C4-2B (cell line): ENCODE measurements around the gene APC2.
"Not testable (repeated sequence)": the region's sequence is repeated elsewhere in the genome, so short reads cannot be mapped to it uniquely, and the experiment has no call there.

ENCODE experiments used
- H3K27ac ChIP-seq: fragments of 450-650 bp; 2 replicates; pipeline ENCODE4 v1.5.1; 2017
- ZFX ChIP-seq: fragments of 450-650 bp; IDR thresholded peaks from 2 replicates; pipeline ENCODE4 v1.6.1; 2017
- TF ChIP-seq, protein P1 (sequence below): fragments of 450-650 bp; conservative IDR thresholded peaks from 2 replicates; pipeline ENCODE4 v1.5.1; 2017; ENCODE audit warnings: mild to moderate bottlenecking

Gene APC2

DNA sequence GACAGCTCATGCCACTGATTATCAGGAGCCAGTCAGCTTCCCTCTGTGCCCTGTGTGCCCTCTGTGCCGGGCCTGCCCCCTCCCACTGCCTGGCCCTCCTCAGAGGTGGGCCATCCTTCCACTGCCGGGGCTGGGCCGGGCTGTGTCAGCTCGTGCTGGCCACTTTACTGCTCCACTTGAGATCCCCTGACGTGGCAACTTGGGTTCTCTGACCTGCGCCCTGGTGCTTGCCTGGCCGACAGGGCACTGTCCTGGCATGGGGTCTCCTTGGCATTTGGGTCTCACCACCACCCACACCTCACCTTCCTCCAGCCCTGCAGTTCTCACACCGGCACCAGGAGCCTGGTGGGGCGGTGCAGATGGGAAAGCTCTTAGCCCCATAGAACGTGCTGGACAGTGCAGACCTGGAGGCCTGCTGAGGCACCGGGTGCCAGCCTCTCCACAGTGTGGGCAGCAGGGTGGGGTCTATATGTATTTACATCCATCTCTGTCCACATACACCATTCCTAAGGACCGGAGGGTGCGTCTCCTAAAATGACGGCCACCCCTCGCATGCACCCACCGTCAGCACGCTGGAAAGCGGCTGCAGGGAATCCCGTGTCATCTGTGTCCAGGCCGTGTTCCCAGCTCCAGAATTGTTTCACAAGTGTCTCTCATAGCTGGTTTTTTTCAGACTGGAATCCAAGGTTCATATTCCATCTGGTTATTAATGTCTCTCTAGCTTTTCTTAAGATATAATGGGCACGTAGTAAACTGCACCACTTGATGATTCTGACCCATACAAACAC is 30.8 kb upstream of the APC2 start:
- TF ChIP-seq, protein P1, sequence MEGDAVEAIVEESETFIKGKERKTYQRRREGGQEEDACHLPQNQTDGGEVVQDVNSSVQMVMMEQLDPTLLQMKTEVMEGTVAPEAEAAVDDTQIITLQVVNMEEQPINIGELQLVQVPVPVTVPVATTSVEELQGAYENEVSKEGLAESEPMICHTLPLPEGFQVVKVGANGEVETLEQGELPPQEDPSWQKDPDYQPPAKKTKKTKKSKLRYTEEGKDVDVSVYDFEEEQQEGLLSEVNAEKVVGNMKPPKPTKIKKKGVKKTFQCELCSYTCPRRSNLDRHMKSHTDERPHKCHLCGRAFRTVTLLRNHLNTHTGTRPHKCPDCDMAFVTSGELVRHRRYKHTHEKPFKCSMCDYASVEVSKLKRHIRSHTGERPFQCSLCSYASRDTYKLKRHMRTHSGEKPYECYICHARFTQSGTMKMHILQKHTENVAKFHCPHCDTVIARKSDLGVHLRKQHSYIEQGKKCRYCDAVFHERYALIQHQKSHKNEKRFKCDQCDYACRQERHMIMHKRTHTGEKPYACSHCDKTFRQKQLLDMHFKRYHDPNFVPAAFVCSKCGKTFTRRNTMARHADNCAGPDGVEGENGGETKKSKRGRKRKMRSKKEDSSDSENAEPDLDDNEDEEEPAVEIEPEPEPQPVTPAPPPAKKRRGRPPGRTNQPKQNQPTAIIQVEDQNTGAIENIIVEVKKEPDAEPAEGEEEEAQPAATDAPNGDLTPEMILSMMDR: no peak
- TF ChIP-seq ZFX: no peak
- no peak overlapping the region for H3K27ac ChIP-seq

DNA sequence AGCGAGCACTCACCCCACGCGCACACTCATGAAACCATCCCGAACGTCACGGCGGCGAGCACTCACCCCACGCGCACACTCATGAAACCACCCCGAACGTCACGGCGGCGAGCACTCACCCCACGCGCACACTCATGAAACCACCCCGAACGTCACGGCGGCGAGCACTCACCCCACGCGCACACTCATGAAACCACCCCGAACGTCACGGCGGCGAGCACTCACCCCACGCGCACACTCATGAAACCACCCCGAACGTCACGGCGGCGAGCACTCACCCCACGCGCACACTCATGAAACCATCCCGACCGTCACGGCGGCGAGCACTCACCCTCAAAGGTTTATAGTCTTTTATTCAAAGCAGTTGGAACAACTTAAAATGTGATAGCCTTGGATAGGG is 29.8 kb upstream of the APC2 start:
- not testable (repeated sequence) for H3K27ac ChIP-seq

DNA sequence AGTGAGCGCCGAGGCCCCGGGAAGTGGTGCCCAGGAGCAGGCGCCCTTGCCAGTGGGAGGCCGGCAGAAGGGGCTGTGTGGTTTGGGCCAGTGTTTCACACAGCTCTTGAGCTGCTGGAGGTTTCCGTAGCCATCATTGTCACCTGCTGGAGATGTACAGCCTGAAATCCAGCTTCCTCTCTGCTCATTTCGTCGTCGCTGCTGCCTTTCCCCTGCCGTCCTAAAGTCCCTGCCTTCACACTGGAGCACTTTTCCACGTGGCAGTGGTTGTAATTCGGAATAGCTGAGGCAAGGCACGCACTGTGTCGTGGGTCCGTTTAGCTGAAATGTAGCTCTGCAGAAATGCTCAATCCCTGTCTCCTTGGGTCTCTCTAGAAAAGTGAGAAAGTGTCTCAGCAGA is 29.3 kb upstream of the APC2 start:
- no peak overlapping the region for H3K27ac ChIP-seq
- no peak for TF ChIP-seq ZFX
- TF ChIP-seq, protein P1: no peak

DNA sequence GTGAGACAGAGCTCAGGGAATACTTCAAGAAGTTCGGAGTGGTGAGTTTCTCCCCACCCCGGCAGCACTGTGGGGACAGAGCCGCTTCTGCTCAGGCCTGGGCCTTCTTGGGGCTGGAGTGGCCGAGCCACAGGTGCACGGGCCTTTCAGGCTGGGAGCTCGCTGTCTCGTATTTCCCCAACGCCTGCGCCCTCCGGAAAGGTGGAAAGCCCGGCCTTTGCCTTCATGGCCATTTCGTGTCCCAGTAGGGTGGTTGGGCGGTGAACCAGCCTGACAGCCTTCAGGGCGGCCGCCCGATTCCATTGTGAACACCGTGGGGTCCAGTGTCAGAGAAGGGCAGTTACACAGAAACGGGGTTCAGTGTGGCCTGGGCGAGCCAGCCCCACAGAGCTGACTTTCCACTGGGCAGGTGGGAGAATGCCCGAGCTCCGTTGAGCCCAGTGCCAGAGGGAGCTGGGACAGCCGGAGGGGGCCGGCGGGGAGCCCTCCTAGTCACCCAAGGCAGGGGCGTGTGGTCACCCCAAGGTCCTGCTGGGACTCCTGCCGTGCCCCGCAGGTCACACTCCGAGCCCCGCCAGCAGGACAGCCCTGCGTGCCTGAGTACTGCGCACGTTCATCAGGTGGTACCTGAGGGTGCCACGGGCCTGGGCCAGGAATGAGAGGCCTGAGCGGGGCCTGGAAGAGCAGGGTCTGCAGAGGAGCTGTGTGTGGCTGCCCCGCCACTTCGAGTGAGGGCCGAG is 28.5 kb upstream of the APC2 start:
- no peak overlapping the region for H3K27ac ChIP-seq
- TF ChIP-seq, protein P1: no peak
- TF ChIP-seq ZFX: no peak

DNA sequence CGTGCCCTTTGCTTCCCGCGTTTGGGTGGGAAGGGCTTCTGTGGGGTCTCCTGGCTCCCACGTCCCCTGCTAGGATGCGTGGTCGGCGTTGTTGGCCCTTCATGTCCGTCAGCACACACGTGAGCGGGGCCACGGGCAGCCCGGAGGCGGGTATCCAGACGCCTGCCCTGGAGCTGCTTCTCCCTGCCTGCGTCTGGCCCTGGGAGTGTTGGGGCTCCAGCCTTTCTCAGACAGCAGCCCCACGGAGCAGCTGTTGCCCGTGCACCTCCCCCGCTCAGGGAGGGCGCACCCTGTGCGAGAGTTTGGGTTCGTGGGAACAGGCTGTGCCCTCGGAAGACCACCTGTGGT is 28.0 kb upstream of the APC2 start:
- H3K27ac ChIP-seq: no peak overlapping the region
- no peak for TF ChIP-seq ZFX
- TF ChIP-seq, protein P1: no peak

DNA sequence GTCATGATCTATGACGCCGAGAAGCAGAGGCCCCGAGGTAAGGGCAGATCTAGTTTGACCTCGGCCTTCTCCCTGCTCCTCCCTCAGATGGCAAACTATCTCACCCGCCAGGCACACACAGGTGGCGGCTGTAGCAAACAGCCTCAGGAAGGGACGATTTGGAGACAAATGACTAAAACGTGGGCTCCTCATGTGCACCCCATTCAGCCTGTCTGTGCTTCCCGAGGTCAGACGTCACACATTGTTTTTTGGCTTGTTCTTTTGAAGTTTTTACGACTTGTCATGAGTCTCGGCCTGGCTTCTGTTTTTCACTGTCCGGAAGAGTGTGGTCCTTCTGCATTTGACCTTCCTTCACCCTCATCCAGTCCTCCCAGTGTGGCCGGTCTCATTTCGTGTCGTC is 27.6 kb upstream of the APC2 start:
- TF ChIP-seq, protein P1: no peak
- TF ChIP-seq ZFX: no peak
- H3K27ac ChIP-seq: no peak overlapping the region

DNA sequence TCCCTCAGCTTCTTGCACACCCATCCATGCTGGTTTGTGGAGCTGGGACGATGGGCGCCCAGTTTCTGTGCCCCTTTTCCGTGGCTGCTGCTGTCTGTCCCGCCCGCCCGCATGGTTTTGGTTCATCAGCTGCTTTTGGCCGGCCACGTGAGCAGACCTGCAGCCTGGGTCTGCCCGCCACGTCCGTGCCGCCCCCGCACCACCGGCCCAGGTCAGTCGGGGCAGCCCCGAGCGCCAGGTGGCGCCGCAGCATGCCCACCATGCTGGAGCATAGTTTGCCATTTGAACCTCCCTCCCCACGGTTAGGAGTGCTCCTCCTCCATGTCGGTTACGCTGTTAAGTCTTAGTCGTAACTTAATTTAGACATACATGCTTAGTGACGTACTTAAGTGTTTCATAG is 27.0 kb upstream of the APC2 start:
- no peak for TF ChIP-seq ZFX
- TF ChIP-seq, protein P1: no peak
- no peak overlapping the region for H3K27ac ChIP-seq
